NCI-H1417 (cell line): ENCODE results near the gene TXNRD3.

ENCODE experiments used
- DNase-seq, 3 experiments: peaks; one replicate each; lab custom pipeline; 2025; lab: John Stamatoyannopoulos, UW

TXNRD3 gene

DNA sequence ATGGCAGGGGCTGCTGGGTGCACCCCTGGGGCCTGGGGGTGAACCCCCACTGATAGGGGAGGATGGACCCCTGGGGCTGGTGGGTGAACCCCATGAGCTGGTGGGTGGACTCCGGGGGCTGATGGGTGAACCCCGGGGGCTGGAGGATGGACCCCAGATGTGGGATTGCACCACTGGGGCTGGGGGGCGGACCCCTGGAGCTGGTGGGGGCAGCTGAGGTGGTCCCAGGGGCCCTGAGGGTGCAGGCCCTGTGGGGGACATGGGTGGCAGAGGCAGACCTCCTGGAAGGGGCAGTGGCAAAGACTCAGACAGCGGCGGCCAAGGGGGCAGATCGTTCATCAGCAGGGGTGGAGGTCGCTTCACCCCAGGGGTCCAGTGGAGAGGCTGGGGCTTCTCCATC lies 17.4 kb upstream of the TXNRD3 start:
- DNase-seq: no peak

DNA sequence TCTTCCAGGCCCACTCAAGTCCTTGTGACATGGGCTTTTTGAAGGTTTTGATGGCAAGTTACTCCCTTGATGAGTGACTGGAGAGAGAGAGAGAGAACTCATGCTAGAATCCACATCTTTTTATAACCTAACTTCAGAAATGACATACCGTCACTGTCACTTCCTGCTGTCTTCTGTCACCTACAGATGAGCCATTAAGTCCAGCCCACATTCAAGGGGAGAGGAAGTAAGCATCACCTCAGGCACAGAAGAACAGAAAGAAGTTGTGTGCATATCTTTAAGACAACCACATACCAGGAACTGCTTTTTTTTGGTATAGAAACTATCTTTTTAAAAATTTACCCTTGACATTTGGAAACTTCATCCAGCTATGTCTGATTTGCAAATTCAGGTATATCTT lies 16.6 kb upstream of the TXNRD3 start:
- no peak for DNase-seq

DNA sequence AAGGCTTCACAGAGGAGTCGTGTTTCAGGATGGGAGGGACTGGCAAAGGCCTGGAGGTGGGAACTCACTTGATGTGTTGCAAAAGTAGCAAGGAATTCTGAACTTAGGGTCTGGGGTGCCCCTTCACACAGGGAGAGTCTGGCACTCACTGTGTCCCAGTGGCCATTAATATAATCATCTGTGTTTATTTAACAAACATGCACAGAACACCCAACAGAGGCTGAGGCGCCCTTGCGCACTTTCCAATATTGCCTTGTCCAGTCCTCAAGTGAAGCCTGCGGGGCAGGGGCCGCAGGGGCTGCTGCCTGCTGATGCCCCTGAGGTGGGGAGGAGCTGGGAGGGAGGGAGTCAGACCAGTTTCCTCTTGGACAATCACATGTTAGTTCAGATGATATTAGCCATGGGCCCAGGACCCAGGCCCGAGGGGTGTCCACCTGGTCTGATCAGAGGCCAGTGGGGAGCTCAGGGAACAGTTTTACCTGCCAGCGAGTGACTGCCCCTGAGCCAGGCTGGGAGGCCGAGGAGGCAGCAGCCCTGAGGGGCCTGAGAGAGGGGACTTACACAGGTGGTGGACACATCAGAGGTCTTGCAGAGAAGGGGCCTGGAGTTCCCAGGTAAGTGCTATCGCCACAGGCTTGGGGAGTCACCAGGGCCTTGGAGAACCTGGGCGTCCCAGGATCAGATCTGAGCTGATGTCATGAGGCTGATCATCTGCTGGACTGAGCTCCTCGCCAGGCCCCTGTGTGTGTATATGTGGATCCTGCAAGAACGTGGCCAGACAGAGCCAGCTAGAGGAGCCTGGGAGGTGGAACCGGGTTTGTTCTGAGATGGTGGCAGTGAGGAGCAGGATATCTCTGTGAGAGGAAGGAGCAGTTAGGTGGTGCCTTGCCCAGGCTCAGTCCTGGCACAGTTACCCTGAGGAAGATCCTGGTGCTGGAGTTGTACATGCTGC lies 13.8 kb upstream of the TXNRD3 start:
- DNase-seq: no peak

DNA sequence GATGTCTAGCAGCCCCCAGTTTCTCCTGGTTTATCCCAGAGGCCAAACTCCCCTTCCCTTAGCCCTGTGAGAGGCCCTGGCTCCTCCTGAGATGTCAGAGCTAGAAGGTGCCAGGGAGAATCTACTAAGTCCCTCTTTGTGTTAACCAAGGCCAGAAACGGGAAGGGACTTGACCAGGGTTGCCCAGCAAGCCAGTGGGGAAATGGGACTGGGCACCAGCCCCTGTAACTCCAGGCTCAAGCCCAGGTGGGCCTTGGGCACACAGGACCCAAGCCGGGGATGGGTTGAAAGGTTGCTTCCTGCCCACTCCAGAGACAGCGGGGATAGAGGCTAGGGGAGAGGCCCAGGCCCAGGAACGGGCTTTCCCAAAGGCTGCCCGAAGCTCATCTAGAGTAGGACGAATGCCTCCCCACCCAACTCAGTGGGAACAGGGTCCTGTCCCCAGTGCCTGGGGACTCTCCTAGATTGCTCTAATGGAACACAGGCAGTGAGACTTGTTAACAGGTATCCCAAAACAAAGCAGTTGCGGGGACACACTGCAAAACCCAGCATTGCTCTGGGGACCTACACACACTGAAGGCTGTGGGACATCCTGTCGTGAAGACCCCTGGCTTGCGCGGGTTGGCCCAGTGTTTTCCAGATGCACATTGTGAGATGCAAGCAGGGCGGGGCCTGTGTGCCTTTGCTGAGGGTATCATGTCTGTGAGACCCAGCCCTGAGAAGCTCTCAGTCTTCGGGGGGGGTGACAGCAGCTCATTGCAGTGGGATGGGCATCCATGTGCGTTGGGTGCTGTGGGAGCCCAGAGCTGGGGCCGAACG lies 12.9 kb upstream of the TXNRD3 start:
- DNase-seq: no peak

DNA sequence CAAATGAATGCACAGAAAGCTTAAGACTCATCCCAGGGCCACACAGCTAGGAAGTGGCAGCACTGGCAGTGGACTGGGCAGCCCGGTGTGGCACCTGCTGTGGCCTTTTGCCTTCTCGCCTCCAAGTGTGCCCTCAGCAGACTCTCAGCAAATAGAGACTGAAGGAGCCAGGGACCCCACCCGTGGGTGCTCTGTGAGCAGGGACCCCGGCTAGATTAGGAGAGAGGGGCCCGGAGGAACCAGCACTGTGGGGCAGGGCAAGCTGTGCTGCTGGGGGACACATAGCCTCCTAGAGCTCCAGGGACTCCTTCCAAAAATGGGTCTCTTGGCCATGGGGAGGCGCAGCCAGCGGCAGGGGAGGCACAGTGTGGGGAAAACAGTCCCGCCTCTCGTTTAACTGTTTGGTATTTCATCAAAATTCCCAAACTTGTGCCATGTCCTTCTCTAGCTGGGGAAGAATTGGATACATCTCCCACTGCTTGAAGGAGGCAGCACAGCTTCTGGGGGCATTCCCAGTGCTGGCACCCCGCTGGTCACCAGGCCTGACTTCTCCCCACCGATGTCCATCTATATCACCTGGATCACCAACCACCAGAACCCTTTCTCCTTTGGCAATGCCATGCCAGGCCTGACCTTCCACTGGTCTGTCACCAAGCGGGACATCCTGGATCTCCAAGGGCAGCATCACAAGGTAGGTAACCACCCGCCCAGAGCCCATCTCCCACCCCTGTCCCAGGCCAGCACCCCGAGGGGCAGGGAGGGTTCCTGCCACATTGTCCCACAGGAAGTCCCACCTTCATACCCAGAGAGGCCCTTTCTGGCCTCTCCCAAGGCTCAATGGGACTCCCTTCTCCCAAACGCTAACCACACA lies 12.0 kb upstream of the TXNRD3 start:
- no peak for DNase-seq

DNA sequence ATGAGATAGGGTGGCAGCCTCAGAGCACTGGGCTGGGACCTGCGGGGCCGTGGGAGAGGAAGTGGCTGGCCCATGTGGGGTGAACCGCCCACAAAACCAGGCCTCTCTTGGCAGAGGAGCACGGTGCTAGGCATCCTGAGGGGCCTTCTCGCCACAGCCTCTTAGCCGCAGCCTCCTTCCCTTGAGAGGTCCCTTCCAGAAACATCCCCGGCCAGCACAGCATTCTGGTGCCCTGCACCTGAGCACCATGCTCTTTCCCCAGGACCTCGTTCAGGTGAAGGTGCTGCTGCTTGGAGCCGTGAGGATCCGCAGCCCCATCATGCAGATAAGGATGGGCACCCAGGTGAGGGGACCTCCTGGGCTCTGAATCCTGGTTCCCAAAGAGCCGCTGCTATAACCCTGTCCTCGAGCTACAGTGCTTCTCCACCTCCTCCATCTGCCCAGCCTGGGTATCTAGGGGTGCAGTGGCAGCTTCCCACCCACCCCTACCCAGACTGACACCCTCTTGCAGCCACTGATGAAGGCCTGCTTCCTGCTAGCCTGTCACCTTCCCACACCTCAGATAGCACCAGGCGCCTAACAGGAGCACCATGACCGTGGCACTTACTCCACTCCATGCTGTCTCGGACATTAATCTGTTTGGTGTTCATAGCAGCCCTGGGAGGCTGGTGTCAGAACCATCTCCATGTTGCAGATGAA lies 11.2 kb upstream of the TXNRD3 start:
- no peak for DNase-seq

DNA sequence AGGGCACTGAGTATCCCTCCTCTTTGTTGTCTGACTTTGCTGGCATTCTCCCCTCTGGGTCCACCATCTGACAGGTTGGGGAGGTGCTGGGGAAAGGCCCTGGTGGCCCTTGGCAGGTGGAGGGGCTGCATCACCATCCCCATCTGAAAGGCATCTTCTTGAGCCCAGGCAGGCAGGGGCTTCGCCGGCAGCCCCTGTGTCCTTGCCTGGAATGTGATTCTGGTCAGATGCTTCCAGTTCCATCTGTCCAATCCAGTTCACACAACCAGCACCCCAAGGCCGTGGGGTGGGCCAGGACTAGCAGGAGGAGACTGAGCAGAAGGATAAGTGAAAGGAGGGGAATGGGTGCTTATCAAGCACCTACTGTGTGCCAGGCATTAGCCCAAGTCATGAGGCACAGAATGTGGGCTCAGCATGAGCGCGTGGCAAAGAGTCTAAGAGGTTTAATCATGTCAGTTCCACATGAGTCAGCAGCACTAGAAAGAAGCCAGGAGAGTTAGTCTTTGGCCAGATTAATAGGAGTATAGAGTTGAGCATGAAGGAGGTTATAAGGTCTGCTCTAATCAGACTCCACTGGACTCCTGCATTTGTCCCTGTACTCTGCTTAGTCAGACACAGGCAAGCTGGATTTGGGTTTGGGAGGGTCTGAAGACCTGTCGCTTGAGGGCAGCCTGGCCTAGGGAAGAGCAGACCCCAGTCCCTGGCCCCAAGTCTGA lies 10.5 kb upstream of the TXNRD3 start:
- no peak for DNase-seq

DNA sequence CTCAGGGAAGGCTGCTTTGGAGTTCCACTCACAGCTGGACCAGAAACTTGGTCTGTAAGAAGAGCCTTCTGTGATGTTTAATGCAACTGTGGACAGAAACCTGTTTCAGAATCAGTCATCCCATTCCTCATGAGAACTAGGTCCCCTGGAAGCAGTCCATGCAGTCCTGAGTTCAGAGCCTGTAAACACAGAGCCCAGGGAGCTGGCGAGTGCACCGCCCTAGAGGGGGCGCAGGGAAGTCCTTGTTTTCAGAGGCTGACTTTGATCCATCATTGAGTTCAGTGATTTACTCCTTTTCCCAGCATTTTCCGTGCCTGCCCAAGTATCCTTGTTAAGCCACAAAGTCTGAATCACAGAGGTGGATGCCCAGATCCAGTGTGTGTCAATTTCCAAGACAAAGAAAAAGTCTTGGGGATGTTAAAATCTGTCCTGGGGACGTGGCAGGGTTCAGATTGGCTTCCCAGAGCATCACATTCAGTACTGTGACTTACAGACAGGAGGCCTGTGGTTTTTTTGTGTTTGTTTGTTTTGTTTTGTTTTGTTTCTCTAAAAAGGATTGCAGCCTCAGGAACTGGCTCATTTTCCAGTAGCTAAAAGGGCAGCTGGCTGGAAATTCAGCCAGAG lies 9.8 kb upstream of the TXNRD3 start:
- DNase-seq: no peak

DNA sequence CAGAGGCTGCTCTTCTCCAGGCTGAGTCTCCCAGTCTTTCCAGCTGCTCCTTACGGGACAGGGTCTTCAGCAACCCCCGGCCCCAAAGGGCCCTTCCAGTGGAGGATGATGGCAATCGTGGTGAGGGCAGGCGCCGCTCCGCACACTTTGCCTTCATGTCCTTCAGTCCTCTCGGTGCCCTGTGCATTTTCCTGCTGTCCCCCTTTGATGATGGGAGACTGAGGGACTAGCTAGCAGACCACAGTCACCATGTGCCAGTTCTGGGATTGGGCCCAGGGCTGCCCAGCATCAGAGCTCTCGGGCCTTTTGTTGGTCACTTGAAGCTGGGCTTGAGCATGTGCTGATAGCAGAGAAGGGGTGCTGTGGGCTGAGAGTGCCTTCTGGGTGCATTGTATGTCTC lies 8.8 kb upstream of the TXNRD3 start:
- no peak for DNase-seq

DNA sequence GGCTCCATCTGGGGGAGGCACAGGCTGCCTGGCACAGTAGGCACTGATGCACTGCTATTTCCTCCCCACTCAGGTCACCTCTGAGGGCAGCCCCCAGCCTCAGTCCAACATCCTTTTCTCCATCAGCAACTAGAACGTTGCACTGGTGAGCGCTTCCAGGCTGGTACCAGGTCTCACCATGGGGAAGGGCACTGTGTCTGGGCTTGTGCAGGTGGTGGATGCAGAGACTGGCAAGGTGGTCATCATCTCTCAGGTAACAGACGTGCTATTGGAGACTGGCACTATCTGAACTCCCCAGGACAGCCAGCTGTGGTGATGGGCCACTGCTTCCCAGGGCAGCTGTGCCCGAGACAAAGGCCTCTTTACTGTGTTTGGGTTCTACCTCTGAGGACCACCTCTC lies 8.3 kb upstream of the TXNRD3 start:
- DNase-seq: no peak

DNA sequence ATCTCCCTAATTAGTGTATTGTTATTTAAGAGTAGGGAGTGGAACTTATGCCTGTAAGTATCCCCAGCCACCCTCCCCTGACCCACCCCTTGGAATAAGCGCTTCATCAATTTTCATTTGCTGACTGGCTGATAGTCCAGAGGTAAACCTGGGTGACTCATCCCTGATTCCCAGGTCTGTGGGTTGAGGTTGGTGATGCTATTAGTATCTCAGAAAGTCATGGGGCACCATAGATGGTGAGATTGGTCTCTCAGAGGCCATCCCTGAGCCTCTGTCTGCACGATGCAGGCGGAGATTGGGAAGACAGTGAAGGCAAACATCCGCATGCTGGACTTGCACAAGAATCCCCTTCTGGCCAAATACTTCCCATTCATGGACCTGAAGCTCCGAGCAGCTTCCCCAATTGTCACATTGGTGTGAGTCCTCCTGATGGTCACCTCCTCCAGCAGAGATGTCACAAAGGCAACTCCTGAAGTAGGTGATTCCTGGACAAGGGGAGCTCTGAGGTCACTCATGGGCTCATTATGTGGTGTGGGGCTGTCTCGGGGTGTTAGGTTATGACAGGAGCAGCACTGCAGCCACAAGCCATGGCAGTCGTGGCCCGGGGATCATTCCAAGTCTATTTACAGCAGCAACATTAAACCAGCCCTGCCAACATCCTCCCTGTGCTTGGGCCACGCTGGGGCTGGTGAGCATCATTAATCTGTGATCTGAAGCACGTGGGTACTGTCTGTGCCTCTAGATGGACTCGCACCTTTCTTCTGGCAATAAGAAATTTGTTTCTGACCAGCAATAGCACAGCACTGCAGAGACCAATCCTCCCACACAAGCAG lies 6.8 kb upstream of the TXNRD3 start:
- no peak for DNase-seq

DNA sequence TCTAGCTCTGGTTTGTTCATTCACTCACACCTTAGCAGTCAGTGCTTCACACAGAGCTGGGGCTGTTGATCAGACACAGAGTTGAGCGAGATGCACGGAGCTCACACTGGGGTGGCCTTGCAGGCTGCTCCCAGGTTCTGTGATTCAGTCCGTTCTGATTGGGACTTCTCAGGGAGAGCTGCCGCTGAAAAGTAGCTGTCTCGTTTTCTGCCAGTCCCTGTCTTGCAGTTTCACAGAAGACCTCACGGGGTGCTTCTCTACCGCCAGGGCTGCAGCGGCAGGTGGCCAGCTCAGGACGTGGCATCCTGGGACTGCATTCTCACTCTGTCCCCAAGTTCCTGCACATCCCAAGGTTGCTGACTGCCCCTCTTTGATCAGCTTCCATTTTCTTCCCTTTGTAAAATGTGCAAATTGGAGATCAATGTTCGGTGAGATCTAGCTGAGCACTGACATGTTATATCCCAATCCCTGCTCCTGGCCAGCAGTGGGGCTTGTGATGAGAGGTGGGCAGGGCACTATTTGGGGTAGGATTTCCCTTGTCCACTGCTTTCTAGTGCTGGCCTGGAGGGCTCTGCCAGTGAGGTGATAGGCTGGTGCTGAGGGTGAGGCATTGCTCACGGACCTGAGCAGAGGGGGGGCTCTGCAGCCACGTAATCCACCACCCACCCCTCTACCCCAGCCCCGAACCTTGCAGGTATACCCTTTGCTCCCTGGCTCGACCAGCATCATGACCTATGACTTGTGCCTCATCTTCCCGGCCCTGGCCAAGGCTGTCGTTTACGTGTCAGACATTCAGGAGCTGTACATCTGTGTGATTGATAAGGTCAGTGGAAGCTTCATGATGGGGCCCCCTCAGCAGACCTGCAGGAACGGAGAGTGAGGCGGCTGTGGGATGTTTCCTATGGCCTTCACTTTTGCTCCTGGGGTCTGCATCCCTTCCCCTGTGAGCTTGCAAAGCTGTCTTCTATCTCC lies 5.3 kb upstream of the TXNRD3 start:
- no peak for DNase-seq

DNA sequence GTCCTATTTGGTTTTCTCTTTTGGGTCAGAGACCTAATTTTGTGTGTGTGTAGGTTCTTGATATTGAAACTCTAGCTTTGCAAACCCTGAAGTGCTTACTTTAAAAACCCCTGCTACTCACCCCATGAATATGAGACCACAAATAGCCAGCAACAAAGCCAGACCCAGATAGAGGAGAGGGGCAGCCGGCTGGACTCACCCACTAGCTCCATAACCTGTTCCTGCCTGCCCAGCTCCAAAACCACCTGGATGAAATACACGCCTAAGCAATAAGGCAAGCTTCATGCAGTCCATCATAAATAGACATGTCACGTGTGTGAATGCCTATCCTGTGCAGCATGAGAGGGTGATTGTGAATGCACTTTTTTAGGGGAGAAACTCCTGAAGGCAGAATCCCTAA lies 3.7 kb upstream of the TXNRD3 start:
- DNase-seq: no peak

DNA sequence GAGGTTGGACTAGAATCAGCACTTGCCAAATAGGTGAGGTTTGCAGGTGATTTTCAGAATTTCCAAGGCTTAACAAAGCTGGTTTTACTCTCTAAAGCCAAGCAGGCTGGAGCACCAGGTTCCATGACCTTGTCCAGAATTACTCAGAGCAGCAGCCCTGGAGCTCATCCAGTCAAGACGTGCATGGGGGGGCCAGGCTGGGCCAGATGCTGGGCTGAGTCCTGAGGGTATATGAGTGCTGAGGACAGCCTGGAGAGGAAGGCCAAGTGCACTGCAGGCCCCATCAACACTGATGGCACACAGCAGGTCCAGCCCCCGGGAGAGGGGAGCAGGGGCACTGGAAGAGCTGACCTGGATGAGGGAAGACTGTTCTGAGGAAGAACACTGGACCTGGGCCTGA lies 3.0 kb upstream of the TXNRD3 start:
- no peak for DNase-seq

DNA sequence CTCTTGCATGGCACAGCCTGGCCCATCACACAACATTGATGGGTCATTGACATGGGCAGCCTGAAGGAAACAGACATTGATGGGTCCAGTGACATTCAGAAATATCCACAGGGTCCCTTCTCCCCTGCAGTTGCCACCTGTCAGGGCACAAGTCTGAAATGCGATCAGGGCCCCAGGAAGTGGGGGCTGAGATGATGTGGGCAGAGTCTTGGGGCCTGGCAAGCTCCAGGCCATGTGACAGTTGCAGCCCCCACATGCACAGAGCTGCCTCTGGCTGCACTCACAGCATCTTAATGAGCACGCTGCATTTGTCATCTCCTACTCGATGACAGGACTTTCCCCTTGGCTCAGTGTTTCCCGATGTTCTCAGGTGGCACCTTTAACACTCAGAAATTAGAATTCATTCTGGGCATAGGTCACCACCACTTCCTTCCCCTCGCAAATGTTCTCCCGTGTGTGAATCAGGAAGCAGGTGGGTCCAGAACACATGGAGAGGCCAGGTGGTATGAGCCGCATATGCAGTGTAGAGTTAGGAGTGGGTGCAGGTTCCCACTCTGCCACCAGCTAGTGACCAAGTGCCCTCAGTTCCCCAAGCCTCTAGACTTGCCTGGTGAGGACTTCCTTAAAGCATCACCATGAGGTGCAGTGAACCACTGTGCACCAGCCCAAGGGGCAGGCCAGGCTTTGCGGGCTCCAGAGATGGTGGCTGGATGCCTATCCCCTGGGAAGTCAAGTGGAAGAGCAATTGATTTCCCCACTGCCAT lies 1.6 kb upstream of the TXNRD3 start:
- no peak for DNase-seq

DNA sequence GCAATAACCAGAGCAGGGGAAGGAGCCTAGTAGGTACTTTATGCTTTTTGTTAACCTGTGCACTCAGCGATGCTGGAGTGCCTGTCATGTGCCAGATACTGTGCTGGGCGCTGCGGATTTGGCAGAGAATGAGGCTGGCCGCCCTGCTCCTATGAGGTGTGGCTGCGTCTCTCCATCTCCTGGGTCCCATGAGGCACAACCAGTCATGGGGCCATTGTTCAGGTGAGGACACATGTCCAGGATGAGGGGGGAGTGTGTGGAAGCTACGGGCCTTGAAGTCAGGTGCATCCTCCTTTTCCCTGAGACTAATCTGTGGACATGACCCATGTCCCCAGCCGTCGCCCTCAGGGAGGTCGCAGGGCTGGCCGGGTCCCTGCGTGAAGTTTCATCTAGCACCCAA lies 963 bp upstream of the TXNRD3 start:
- no peak for DNase-seq

DNA sequence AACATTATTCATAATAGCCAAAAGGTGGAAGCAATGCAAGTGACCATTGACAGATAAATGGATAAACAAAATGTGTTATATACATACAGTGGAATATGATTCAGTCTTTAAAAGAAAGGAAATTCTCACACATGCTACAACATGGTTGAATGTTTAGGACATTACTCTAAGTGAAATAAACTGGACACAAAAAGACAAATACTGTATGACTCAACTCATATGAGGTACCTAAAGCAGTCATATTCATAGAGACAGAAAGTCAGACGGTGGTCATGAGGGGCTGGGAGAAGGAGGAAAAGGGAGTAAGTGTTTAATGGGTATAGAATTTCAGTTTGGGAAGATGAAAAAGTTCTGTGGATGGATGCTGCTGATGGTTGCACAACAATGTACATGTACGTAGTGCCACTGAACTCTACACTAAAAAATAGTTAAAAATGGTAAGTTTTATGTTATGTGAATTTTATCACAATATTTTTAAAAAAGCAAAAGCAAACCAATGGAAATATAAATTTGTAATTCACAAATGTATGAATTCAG lies 5.3 kb downstream of the TXNRD3 start:
- DNase-seq: no peak
